NT2/D1 (cell line): ENCODE measurements around the gene KRTAP1-1.
"Not testable (repeated sequence)": the region's sequence is repeated elsewhere in the genome, so short reads cannot be mapped to it uniquely, and the experiment has no call there.

ENCODE experiments used
- DNase-seq: peaks from one replicate; pipeline ENCODE4 v3.0.0-alpha.2; 2011; ENCODE audit warnings: low read depth, low spot score
- H3K27me3 ChIP-seq: 2 replicates; pipeline ENCODE4 v1.6.0; 2011; ENCODE audit warnings: mild to moderate bottlenecking; ENCODE audit not compliant: insufficient read length, insufficient read depth
- H3K36me3 ChIP-seq: 2 replicates; pipeline ENCODE4 v1.6.1; 2011; ENCODE audit warnings: mild to moderate bottlenecking, low read length, mixed read lengths; ENCODE audit not compliant: insufficient read depth, insufficient read length
- H3K4me1 ChIP-seq: 2 replicates; pipeline ENCODE4 v1.5.1; 2011; ENCODE audit not compliant: insufficient read depth, insufficient read length
- H3K4me3 ChIP-seq: 2 replicates; pipeline ENCODE4 v1.5.1; 2011; ENCODE audit warnings: low read depth; ENCODE audit not compliant: insufficient read length
- H3K9ac ChIP-seq: 2 replicates; pipeline ENCODE4 v1.6.0; 2011; ENCODE audit warnings: low read depth; ENCODE audit not compliant: insufficient read length
- H3K9me3 ChIP-seq: 2 replicates; pipeline ENCODE4 v1.5.1; 2011; ENCODE audit warnings: mild to moderate bottlenecking, low read length; ENCODE audit not compliant: insufficient read depth
- SUZ12 ChIP-seq: IDR thresholded peaks from 2 replicates; pipeline ENCODE4 v1.6.1; 2011; ENCODE audit not compliant: insufficient read length, insufficient read depth; ENCODE audit errors: extremely low read depth
- YY1 ChIP-seq: IDR thresholded peaks from 2 replicates; pipeline ENCODE4 v1.6.1; 2011; ENCODE audit not compliant: insufficient read length, insufficient read depth
- ZNF274 ChIP-seq: IDR thresholded peaks from 2 replicates; pipeline ENCODE4 v1.6.1; 2011; ENCODE audit warnings: mild to moderate bottlenecking, low read depth, low read length

Gene KRTAP1-1, protein sequence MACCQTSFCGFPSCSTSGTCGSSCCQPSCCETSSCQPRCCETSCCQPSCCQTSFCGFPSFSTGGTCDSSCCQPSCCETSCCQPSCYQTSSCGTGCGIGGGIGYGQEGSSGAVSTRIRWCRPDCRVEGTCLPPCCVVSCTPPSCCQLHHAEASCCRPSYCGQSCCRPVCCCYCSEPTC

DNA sequence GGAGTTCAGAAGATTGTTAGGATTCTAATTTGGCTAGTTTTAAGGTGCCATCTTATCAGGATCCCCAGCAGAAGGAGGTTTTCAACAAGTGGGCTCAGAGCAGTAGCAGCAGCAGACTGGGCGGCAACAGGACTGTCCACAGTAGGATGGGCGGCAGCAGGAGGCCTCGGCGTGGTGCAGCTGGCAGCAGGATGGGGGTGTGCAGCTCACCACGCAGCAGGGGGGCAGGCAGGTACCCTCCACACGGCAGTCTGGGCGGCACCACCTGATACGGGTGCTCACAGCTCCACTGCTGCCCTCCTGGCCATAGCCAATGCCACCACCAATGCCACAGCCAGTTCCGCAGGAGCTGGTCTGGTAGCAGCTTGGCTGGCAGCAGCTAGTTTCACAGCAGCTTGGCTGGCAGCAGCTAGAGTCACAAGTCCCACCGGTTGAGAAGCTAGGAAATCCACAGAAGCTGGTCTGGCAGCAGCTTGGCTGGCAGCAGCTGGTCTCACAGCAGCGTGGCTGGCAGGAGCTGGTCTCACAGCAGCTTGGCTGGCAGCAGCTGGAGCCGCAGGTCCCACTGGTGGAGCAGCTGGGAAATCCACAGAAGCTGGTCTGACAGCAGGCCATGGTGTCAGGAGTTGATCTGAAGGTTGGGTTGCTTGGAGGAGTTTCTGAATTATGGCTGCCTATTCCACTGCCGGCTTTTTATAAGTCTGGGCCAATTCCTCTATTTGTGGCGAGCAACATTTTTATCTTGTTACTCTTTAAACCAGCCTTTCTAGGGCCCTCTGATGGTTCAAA lies at the start of gene KRTAP1-1:
KRTAP1-1 (minus strand) TSS at position 668 of the 789 bp plus-strand sequence; CDS start at position 615, 53 bp downstream.
- DNase-seq, H3K9ac ChIP-seq, H3K27me3 ChIP-seq, H3K4me1 ChIP-seq, H3K4me3 ChIP-seq, H3K36me3 ChIP-seq, H3K9me3 ChIP-seq: not testable (repeated sequence)

DNA sequence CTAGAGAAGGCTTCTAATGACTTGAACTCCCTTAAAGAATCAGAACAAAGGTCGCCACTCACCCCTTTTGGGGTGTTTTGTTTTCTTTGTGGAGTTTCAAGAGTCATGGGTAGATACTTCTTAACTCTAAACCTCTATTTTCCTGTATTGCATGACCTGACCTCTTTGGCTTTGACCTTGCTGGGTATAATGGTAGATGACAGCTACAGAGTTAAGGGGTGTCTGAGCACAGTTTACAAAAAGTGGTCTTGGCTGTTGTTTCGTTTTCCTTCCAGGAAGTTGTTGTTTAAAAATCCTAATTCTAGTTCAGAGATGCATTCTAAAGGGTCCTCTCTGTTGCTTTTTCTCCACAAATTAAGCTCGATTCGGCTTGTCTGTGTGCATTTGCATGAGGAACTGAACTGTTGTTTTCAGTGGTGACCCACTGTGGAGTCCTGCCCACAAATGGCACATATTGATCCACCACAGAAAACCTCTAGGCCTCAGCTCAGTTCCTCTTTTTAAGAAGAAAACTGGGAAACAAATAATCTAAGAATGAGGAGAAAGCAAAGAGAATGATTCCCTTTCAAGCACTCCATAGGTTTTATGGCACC lies 47.6 kb upstream of the KRTAP1-1 start:
- DNase-seq, H3K4me3 ChIP-seq, H3K9ac ChIP-seq, H3K4me1 ChIP-seq, H3K36me3 ChIP-seq, H3K27me3 ChIP-seq: not testable (repeated sequence)
- peaks cover 24% of the 10 kb centered on the region; the same call in 1 of the 2 replicates for H3K9me3 ChIP-seq

DNA sequence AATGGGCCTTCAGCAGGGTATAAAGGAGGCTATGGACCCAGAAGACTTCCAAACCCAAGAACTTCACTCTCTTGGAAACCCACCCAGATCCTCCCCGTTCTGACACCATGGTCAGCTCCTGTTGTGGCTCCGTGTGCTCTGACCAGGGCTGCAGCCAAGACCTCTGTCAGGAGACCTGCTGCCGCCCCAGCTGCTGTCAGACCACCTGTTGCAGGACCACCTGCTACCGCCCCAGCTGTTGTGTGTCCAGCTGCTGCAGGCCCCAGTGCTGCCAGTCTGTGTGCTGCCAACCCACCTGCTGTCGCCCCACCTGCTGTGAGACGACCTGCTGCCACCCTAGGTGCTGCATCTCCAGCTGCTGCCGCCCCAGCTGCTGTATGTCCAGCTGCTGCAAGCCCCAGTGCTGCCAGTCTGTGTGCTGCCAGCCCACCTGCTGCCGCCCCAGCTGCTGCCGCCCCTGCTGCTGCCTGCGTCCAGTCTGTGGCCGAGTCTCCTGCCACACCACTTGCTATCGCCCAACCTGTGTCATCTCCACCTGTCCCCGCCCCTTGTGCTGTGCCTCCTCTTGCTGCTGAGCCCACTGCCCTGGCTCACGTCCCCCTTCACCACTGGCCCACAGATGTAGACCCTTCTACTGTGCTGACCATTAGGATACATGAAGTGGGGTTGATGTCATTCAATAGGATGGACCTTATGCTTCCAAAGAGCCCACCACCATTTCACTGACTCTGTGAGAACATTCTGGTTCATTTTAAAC lies 43.0 kb upstream of the KRTAP1-1 start, which contains the start of gene KRTAP4-7:
KRTAP4-7 (plus strand) TSS at position 51 of the 757 bp plus-strand sequence; CDS start at position 108, 57 bp downstream.
- H3K36me3 ChIP-seq, H3K27me3 ChIP-seq, DNase-seq, H3K4me3 ChIP-seq, H3K9me3 ChIP-seq, H3K4me1 ChIP-seq, H3K9ac ChIP-seq: not testable (repeated sequence)

DNA sequence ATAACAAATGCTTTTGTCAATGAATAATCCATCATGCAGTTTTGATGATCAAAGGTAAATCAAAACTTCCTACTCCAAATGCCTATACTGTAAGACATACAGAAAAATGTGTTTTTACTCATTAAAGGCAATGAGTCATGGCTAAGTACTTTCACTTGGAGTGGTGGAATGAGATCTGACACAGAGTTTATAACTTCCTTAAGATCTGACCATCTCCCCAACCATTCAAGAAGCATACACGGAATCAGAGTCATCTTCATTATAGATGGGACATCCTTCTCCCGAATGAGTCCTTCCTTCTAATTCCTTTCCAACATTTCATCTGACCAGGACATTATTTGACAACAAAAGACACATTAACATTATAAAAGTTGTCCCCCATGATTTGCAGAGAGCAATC lies 42.2 kb upstream of the KRTAP1-1 start:
- not testable (repeated sequence) for H3K36me3 ChIP-seq, H3K9me3 ChIP-seq, DNase-seq, H3K27me3 ChIP-seq, H3K4me1 ChIP-seq, H3K9ac ChIP-seq, H3K4me3 ChIP-seq

DNA sequence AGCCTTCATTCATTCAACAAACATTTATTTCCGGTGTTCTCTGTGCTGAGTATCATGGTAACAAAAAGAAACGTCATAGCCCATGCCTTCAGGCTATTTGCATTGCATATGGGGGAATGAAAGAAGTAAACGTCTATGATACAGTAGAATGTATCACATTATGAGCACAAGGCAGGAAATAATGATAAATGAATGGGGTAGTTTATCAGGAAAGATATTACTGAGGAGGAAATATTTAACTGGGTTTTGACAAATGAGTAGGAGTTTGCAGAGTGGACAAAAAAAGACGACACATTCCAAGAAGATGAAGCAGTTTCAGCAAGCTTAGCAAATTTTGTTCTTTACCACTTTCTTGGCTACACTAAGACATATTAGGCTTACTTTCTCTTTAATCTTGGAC lies 41.4 kb upstream of the KRTAP1-1 start:
- no peaks in the 10 kb centered on the region for H3K27me3 ChIP-seq
- no peak for DNase-seq
- TF ChIP-seq ZNF274 (no peak), SUZ12 (no peak), YY1 (no peak)
- H3K4me3 ChIP-seq, result no peak overlapping the region
- H3K9ac ChIP-seq, result no peak overlapping the region
- no peaks in the 10 kb centered on the region for H3K4me1 ChIP-seq
- no peaks in the 10 kb centered on the region for H3K9me3 ChIP-seq
- H3K36me3 ChIP-seq, result no peaks in the 10 kb centered on the region

DNA sequence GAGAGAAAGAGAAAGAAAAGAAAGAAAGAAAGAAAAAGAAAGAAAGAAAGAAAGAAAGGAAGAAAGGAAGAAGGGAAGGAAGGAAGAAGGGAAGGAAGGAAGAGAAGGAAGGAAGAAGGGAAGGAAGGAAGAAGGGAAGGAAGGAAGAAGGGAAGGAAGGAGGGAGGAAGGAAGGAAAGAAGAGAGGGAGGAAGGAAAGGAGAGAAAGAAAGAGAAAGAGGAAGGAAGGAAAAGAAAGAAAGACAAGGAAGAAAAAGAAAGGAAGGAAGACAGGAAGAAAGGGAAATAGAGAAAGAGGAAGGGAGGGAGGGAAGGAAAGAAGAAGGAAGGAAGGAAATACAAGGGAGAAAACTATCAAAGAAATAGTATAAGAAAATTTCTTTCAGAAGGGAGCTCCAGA lies 35.5 kb upstream of the KRTAP1-1 start:
- Histone ChIP-seq H3K36me3 (no peaks in the 10 kb centered on the region), H3K9me3 (no peaks in the 10 kb centered on the region), H3K9ac (no peak overlapping the region), H3K4me1 (no peaks in the 10 kb centered on the region), H3K4me3 (no peak overlapping the region), H3K27me3 (no peaks in the 10 kb centered on the region)
- no peak for DNase-seq
- TF ChIP-seq SUZ12, result no peak

DNA sequence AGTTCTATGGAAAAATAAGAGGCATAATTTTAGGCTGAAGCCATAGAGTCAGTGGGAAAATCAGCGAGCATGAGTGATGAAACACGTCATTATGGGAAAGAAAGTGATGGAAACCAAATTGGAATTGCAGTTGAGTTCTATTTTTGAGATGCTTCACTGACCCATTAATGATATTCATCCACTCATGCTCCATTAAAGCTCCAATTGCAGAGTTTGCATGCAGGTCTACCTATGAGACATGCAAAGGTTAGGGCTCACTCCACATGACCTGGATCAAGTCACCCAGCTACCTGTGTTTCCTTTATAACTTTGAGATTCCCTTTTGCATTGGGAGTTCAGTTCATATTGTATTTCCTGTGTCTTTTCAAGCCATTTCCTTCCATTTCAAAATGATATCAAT lies 32.4 kb upstream of the KRTAP1-1 start:
- TF ChIP-seq ZNF274, result no peak
- TF ChIP-seq YY1, result no peak
- no peak for TF ChIP-seq SUZ12
- Histone ChIP-seq H3K4me3 (no peak overlapping the region), H3K27me3 (no peaks in the 10 kb centered on the region), H3K9me3 (no peaks in the 10 kb centered on the region), H3K36me3 (no peaks in the 10 kb centered on the region), H3K9ac (no peak overlapping the region), H3K4me1 (no peaks in the 10 kb centered on the region)
- no peak for DNase-seq
